ENCODE results near the gene CAMKK2.

DNA sequence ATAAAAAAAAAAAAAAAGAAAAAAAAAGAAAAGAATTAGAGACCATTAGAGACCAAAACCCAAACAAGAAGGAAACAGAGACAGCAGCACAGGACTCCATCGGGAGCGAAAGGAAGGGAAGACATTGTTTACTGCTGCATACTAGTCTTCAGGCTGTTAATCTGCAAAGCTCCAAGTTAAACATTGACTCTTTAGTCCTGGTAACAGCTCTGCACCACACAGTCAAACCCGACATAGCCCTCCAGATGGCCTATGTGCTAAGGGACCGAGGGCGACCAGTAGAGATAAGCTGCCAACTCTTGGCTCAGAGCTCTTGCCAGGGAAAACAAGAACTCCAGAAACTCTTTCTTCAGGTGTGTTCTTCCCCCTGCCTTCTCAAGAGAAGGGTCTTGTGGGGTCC, 78.7 kb downstream of the CAMKK2 start:
- TF ChIP-seq EZH2 (IDR thresholded peaks at IDR 0.05; ENCODE audit: insufficient read depth, poor library complexity, severe bottlenecking) (no peak), EZH2phosphoT487 (IDR thresholded peaks at IDR 0.05; ENCODE audit: insufficient read depth, low read depth) (no peak)
